Duodenal mucosa (tissue), 2 donors: ENCODE results near the gene DDX5.
A peak's percentile ranks its signal among the peaks of the same experiment; 100 is the strongest.

ENCODE experiments used
- H3K27ac ChIP-seq: one replicate; pipeline ENCODE4 v1.7.0; 2013; ENCODE audit warnings: low read depth, low read length
- H3K27me3 ChIP-seq, 2 donors: one replicate each; pipeline ENCODE4 v1.7.0; 2013; ENCODE audit warnings: low read length in 2 of 2, control low read depth in 1 of 2; ENCODE audit not compliant: insufficient read depth in 2 of 2, control insufficient read depth in 1 of 2
- H3K36me3 ChIP-seq, 2 donors: one replicate each; pipeline ENCODE4 v1.7.0; 2013; ENCODE audit warnings: low read length in 2 of 2, control low read depth in 1 of 2; ENCODE audit not compliant: insufficient read depth in 2 of 2, control insufficient read depth in 1 of 2
- H3K4me1 ChIP-seq, 2 donors: one replicate each; pipeline ENCODE4 v1.7.0; 2013; ENCODE audit warnings: low read length in 2 of 2, control low read depth in 1 of 2; ENCODE audit not compliant: insufficient read depth in 2 of 2, control insufficient read depth in 1 of 2
- H3K4me3 ChIP-seq, 2 donors: one replicate each; pipeline ENCODE4 v1.7.0; 2013; ENCODE audit warnings: low read length in 2 of 2, low read depth in 1 of 2
- H3K9ac ChIP-seq, 2 donors: one replicate each; pipeline ENCODE4 v1.7.0; 2013; ENCODE audit warnings: low read length in 2 of 2, low read depth in 1 of 2
- H3K9me3 ChIP-seq, 2 donors: one replicate each; pipeline ENCODE4 v1.7.0; 2013; ENCODE audit warnings: low read length in 2 of 2, control low read depth in 1 of 2; ENCODE audit not compliant: control insufficient read depth in 1 of 2

DDX5 gene

GRCh38 chr17:64455993-64456885, 49.9 kb downstream of the DDX5 start:
- H3K4me1 ChIP-seq = no peaks in the 10 kb centered on the region
- H3K9ac ChIP-seq = no peak overlapping the region
- H3K9me3 ChIP-seq = no peaks in the 10 kb centered on the region
- H3K27me3 ChIP-seq = no peaks in the 10 kb centered on the region
- H3K36me3 ChIP-seq = no peaks in the 10 kb centered on the region
- no peak overlapping the region for H3K27ac ChIP-seq
- H3K4me3 ChIP-seq = no peak overlapping the region

DNA sequence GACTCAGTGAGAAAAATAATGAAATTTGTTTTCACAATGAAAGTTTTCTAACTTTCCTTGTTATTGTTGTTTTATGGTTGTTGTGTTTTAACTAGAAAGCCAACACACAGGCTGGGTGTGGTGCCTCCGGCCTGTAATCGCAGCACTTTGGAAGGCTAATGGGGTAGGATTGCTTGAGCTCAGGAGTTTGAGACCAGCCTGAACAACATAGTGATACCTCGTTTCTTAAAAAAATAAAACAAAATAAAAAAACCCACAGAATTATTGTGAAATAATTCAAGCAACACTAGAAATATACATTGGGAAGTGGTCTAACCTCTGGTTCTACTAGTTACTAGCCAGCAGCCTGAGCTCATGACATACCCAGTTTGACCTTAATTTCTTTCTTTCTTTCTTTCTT, 56.5 kb downstream of the DDX5 start:
- Histone ChIP-seq H3K36me3 (no peaks in the 10 kb centered on the region), H3K4me1 (peaks cover 6 to 7% of the 10 kb centered on the region in 2 donors), H3K27me3 (no peaks in the 10 kb centered on the region), H3K4me3 (peak overlapping the region; percentile 36 to 48), H3K9ac (no peak overlapping the region), H3K9me3 (no peaks in the 10 kb centered on the region), H3K27ac (no peak overlapping the region)

GRCh38 chr17:64448665-64449512, 57.2 kb downstream of the DDX5 start, which contains the start of gene MILR1:
MILR1 (plus strand) TSS chr17:64449115; CDS start chr17:64449169, 54 bp downstream.
- peaks cover 6 to 7% of the 10 kb centered on the region in 2 donors for H3K4me1 ChIP-seq
- no peak within 1 kb of the TSS for H3K9ac ChIP-seq
- H3K36me3 ChIP-seq = no peaks in the 10 kb centered on the region
- peak within 1 kb of the TSS; percentile 36 to 48 for H3K4me3 ChIP-seq
- H3K27me3 ChIP-seq = no peaks in the 10 kb centered on the region
- H3K27ac ChIP-seq = peak within 1 kb of the TSS; percentile 44
- no peaks in the 10 kb centered on the region for H3K9me3 ChIP-seq
